ENCODE measurements around the gene RPP38.

- TF ChIP-seq SUZ12 (IDR thresholded peaks at IDR 0.05; ENCODE audit: extremely low read depth, insufficient read depth, insufficient read length) (no peak), YY1 (IDR thresholded peaks at IDR 0.05; ENCODE audit: insufficient read depth, insufficient read length) (no peak), ZNF274 (IDR thresholded peaks at IDR 0.05; ENCODE audit: low read depth, low read length) (no peak)
Observed at GRCh38 chr10:15131330-15131729, 34.2 kb downstream of the RPP38 start.

All from NT2/D1 (cell line).